Activated B cell treated with CpG ODN at 0.5 μM for 24 hours (primary cell): ENCODE measurements around the gene ZNF267. TPM values are rescaled to one million over a fixed set of nuclear protein-coding genes. Genes with fewer than 3 reads are reported as not detected.
"Not testable (repeated sequence)": the region's sequence is repeated elsewhere in the genome, so short reads cannot be mapped to it uniquely, and the experiment has no call there.

Experiments used
- ATAC-seq: fragments of 200-7000 bp; cut with Tn5 transposase; one replicate; pipeline ENCODE4 v1.10.0; 2021; ENCODE audit warnings: low read depth, mild to moderate bottlenecking, moderate library complexity
- CTCF ChIA-PET: fragments of 350-600 bp; sonication (Branson Sonifier 250); formaldehyde crosslinking; loops from one replicate; lab custom pipeline; 2021; ENCODE audit warnings: antibody characterized with exemption; lab: Charles Lee
- POLR2A ChIA-PET: fragments of 350-600 bp; sonication (Branson Sonifier 250); formaldehyde crosslinking; loops from one replicate; lab custom pipeline; 2021; ENCODE audit warnings: antibody characterized with exemption; lab: Charles Lee
- DNase-seq: peaks from one replicate; pipeline ENCODE4 v3.0.0; 2022
- H3K27ac Mint-ChIP-seq: one replicate; pipeline ENCODE4 v1.8.0; 2020; ENCODE audit warnings: mixed read lengths
- H3K27me3 Mint-ChIP-seq: one replicate; pipeline ENCODE4 v1.8.0; 2021; ENCODE audit warnings: mixed read lengths
- H3K36me3 Mint-ChIP-seq: one replicate; pipeline ENCODE4 v1.8.0; 2021; ENCODE audit warnings: low read depth, mixed read lengths
- H3K4me1 Mint-ChIP-seq: one replicate; pipeline ENCODE4 v1.8.0; 2021; ENCODE audit warnings: mixed read lengths
- H3K4me3 Mint-ChIP-seq: one replicate; pipeline ENCODE4 v1.8.0; 2020; ENCODE audit warnings: mild to moderate bottlenecking, mixed read lengths
- H3K9me3 Mint-ChIP-seq: one replicate; pipeline ENCODE4 v1.8.0; 2020; ENCODE audit warnings: mixed read lengths
- CTCF ChIP-seq: fragments of 200-600 bp; IDR thresholded peaks from one replicate; pipeline ENCODE4 v1.8.0; 2022; ENCODE audit warnings: antibody characterized with exemption, mild to moderate bottlenecking
- intact Hi-C: fragments of 100-400 bp; cut with micrococcal nuclease; formaldehyde crosslinking; loops from one replicate; pipeline ENCODE4 v1.15.1; 2024
- total RNA-seq: library from RNA; stranded (reverse); gene quantifications from 2 replicates; pipeline ENCODE4 v1.2.3, GENCODE V29; 2022

The ZNF267 gene
- total RNA-seq, 1 donor from 2014 or later, result 99.0 TPM

DNA sequence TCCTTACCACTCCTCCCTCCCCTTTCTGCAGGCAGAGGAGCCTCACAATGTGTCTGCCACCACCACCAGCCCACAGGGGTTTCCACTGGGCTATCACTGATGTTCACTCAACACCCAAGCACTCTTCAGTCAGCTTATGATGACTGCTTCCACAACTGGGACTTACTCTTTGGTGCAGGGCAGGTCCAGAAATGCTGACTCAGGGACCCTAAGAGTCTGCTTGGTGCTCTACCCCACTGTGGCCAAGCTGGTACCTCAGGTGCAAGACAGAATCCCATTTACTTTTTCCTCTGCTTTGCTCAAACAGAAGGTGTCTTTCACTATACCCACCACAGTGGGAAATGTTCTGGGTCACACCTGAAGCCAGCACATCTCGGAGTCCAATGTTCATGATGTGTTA lies 40.1 kb downstream of the ZNF267 start:
- no peak for ATAC-seq
- H3K4me1 Mint-ChIP-seq, result peaks cover 3% of the 10 kb centered on the region
- no peak for TF ChIP-seq CTCF
- ChIA-PET CTCF (no interaction called here), POLR2A (no interaction called here)
- H3K36me3 Mint-ChIP-seq, result peaks cover 96% of the 10 kb centered on the region
- no peak overlapping the region for H3K4me3 Mint-ChIP-seq
- no peaks in the 10 kb centered on the region for H3K27me3 Mint-ChIP-seq
- intact Hi-C loops, result loop anchor here (10.0 kb wide), 1 partner anchor 159 kb away; no protein-coding TSS in a partner anchor
- DNase-seq, result no peak
- H3K9me3 Mint-ChIP-seq, result peaks cover 68% of the 10 kb centered on the region
- H3K27ac Mint-ChIP-seq, result no peak overlapping the region

DNA sequence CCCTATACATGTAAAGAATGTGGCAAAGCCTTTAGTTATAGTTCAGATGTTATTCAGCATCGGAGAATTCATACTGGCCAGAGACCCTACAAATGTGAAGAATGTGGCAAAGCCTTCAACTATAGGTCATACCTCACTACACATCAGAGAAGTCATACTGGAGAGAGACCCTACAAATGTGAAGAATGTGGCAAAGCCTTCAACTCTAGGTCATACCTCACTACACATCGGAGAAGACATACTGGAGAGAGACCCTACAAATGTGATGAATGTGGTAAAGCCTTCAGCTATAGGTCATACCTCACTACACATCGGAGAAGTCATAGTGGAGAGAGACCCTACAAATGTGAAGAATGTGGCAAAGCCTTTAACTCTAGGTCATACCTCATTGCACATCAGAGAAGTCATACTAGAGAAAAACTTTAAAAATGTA lies 42.5 kb downstream of the ZNF267 start:
- DNase-seq (no peak), ATAC-seq (no peak)
- CTCF ChIA-PET, result no interaction called here
- H3K9me3 Mint-ChIP-seq, result peaks cover 58% of the 10 kb centered on the region
- POLR2A ChIA-PET, result no interaction called here
- no peak for TF ChIP-seq CTCF
- H3K27me3 Mint-ChIP-seq, result no peaks in the 10 kb centered on the region
- no peak overlapping the region for H3K27ac Mint-ChIP-seq
- H3K4me3 Mint-ChIP-seq, result no peak overlapping the region
- peaks cover 3% of the 10 kb centered on the region for H3K4me1 Mint-ChIP-seq
- intact Hi-C loops, result loop anchor here (5.0 to 10.0 kb wide), 2 partner anchors 39 to 161 kb away; no protein-coding TSS in a partner anchor
- H3K36me3 Mint-ChIP-seq, result peaks cover 92% of the 10 kb centered on the region

DNA sequence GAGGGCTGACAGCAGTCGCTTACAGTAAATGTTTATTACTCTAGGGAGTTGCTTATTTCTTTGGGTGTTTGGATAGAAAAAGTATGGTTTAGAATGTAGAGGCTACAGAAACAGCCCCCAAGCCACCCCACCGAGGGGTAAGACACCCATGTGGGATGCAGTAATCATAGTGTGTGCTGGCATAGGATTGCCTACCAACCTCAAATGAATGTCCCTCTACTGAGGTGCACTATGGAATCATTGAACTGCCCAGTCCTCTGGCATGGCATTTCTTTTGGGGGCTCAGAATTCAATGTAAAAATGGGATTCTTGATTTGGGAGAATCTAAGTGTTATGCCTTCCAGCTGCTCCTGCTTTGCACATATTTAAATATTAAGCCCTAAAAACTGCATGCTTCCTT lies 46.8 kb downstream of the ZNF267 start:
- ChIA-PET POLR2A (interaction anchor here (1.2 kb wide), 1 partner anchor 47 kb away, joined by 3 read pairs; the partner anchor contains the start of gene ZNF267), CTCF (no interaction called here)
- peaks cover 62% of the 10 kb centered on the region for H3K36me3 Mint-ChIP-seq
- H3K27ac Mint-ChIP-seq, result no peak overlapping the region
- DNase-seq (no peak), ATAC-seq (no peak)
- no peak for TF ChIP-seq CTCF
- H3K9me3 Mint-ChIP-seq, result peaks cover 37% of the 10 kb centered on the region
- intact Hi-C loops, result no loop called here
- no peaks in the 10 kb centered on the region for H3K27me3 Mint-ChIP-seq
- H3K4me1 Mint-ChIP-seq, result no peaks in the 10 kb centered on the region
- no peak overlapping the region for H3K4me3 Mint-ChIP-seq

DNA sequence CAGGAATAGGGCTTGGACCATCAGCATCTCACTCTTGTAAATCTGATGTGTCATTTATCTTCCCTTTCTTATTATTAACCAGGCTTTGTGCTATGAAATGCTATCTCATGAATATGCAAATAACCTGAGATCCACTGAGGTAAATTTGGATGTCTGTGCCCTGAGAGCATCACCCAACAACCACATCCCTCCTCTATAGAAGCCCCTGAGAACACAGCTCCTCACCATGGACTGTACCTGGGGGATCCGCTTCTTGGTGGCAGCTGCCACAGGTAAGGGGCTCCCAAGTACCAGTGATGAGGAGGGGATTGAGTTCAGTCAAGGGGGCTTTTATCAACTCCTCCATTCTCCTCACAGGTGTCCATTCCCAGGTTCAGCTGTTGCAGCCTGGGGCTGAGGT lies 78.2 kb downstream of the ZNF267 start:
- H3K27ac Mint-ChIP-seq, H3K4me3 Mint-ChIP-seq, intact Hi-C loops, POLR2A ChIA-PET, ATAC-seq, DNase-seq, H3K9me3 Mint-ChIP-seq, H3K36me3 Mint-ChIP-seq, H3K4me1 Mint-ChIP-seq, H3K27me3 Mint-ChIP-seq, CTCF ChIA-PET: not testable (repeated sequence)

GRCh38 chr16:31952206-31952605 lies 78.6 kb downstream of the ZNF267 start:
- CTCF ChIA-PET, H3K27me3 Mint-ChIP-seq, intact Hi-C loops, ATAC-seq, H3K27ac Mint-ChIP-seq, H3K36me3 Mint-ChIP-seq, POLR2A ChIA-PET, DNase-seq, H3K4me3 Mint-ChIP-seq, H3K9me3 Mint-ChIP-seq, H3K4me1 Mint-ChIP-seq: not testable (repeated sequence)

GRCh38 chr16:31956221-31956620 lies 82.6 kb downstream of the ZNF267 start:
- CTCF ChIA-PET, H3K9me3 Mint-ChIP-seq, DNase-seq, H3K4me3 Mint-ChIP-seq, H3K36me3 Mint-ChIP-seq, ATAC-seq, intact Hi-C loops, H3K27me3 Mint-ChIP-seq, POLR2A ChIA-PET, H3K27ac Mint-ChIP-seq, H3K4me1 Mint-ChIP-seq: not testable (repeated sequence)

DNA sequence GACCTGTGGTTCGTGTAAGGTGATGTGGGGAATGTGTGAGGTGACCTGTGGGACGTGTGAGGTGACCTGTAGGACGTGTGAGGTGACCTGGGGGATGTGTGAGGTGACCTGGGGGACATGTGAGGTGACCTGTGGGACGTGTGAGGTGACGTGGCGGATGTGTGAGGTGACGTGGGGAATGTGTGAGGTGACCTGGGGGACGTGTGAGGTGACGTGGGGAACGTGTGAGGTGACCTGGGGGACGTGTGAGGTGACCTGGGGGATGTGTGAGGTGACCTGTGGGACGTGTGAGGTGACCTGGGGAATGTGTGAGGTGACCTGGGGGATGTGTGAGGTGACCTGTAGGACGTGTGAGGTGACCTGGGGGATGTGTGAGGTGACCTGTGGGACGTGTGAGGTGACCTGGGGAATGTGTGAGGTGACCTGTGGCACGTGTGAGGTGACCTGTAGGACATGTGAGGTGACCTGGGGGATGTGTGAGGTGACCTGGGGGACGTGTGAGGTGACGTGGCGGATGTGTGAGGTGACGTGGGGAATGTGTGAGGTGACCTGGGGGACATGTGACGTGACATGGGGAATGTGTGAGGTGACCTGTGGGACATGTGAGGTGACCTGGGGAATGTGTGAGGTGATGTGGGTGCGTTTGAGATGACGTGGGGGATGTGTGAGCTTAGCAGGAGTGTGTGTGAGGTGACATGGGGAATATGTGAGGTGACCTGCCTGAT lies 86.7 kb downstream of the ZNF267 start:
- H3K27me3 Mint-ChIP-seq, ATAC-seq, H3K9me3 Mint-ChIP-seq, H3K36me3 Mint-ChIP-seq, POLR2A ChIA-PET, CTCF ChIA-PET, DNase-seq, H3K4me1 Mint-ChIP-seq, H3K4me3 Mint-ChIP-seq, intact Hi-C loops, H3K27ac Mint-ChIP-seq: not testable (repeated sequence)
